ENCODE measurements around the gene STK16. TPM values are rescaled to one million over a fixed set of nuclear protein-coding genes. Genes with fewer than 3 reads are reported as not detected.

The STK16 gene
- polyA plus RNA-seq, 1 donor from 2014 or later = 64.9 TPM

GRCh38 chr2:219296142-219296541 is 50.9 kb downstream of the STK16 start:
- H3K9ac ChIP-seq (ENCODE audit: low read length) = no peak overlapping the region
- H3F3A ChIP-seq (ENCODE audit: insufficient read depth, low read length, poor library complexity, severe bottlenecking) = no peaks in the 10 kb centered on the region
- H4K20me1 ChIP-seq (ENCODE audit: insufficient read depth) = no peaks in the 10 kb centered on the region
- no peak overlapping the region for H2AFZ ChIP-seq (ENCODE audit: low read depth, low read length)
- peaks cover 5% of the 10 kb centered on the region for H3K36me3 ChIP-seq (ENCODE audit: insufficient read depth, low read length)
- no peaks in the 10 kb centered on the region for H3K9me3 ChIP-seq (ENCODE audit: low read length)
- no peaks in the 10 kb centered on the region for H3K79me2 ChIP-seq (replicated peaks; ENCODE audit: insufficient read depth, low read length)
- H3K27me3 ChIP-seq (ENCODE audit: insufficient read depth, low read depth, low read length) = no peaks in the 10 kb centered on the region
- H3K9me2 ChIP-seq (ENCODE audit: insufficient read depth, low read length) = no peaks in the 10 kb centered on the region
- H3K4me3 ChIP-seq (ENCODE audit: low read length) = no peak overlapping the region
- TF ChIP-seq REST (IDR thresholded peaks at IDR 0.05; ENCODE audit: borderline replicate concordance) = no peak
- no peak for TF ChIP-seq MXI1 (conservative IDR thresholded peaks at IDR 0.05; ENCODE audit: poor library complexity, severe bottlenecking)
- no peak for TF ChIP-seq CTCF (IDR thresholded peaks at IDR 0.05; ENCODE audit: poor library complexity, severe bottlenecking)
- TF ChIP-seq EZH2 (IDR thresholded peaks at IDR 0.05; ENCODE audit: borderline replicate concordance, insufficient read depth, low read length, poor library complexity, severe bottlenecking) = no peak
- no peak for TF ChIP-seq POLR2AphosphoS5 (IDR thresholded peaks at IDR 0.05)
- TF ChIP-seq EP300 (conservative IDR thresholded peaks at IDR 0.05; ENCODE audit: poor library complexity, severe bottlenecking) = no peak
- TF ChIP-seq SMC3 (conservative IDR thresholded peaks at IDR 0.05; ENCODE audit: poor library complexity) = no peak
- no peak for TF ChIP-seq TAF1 (IDR thresholded peaks at IDR 0.05; ENCODE audit: low read depth)
- TF ChIP-seq RAD21 (conservative IDR thresholded peaks at IDR 0.05) = no peak
- no peak overlapping the region for H3K4me2 ChIP-seq (ENCODE audit: low read length)
- no peak overlapping the region for H3K27ac ChIP-seq (ENCODE audit: low read length)

GRCh38 chr2:219296631-219297391 is 51.5 kb downstream of the STK16 start:
- Histone ChIP-seq H3K9ac (ENCODE audit: low read length) (no peak overlapping the region), H2AFZ (ENCODE audit: low read depth, low read length) (no peak overlapping the region), H3K36me3 (ENCODE audit: insufficient read depth, low read length) (peaks cover 5% of the 10 kb centered on the region), H3K9me3 (ENCODE audit: low read length) (no peaks in the 10 kb centered on the region), H3K4me3 (ENCODE audit: low read length) (no peak overlapping the region), H3K4me2 (ENCODE audit: low read length) (no peak overlapping the region), H4K20me1 (ENCODE audit: insufficient read depth) (no peaks in the 10 kb centered on the region), H3K79me2 (replicated peaks; ENCODE audit: insufficient read depth, low read length) (no peaks in the 10 kb centered on the region), H3K9me2 (ENCODE audit: insufficient read depth, low read length) (no peaks in the 10 kb centered on the region), H3K27ac (ENCODE audit: low read length) (no peak overlapping the region), H3F3A (ENCODE audit: insufficient read depth, low read length, poor library complexity, severe bottlenecking) (no peaks in the 10 kb centered on the region), H3K27me3 (ENCODE audit: insufficient read depth, low read depth, low read length) (no peaks in the 10 kb centered on the region)
- TF ChIP-seq MXI1 (conservative IDR thresholded peaks at IDR 0.05; ENCODE audit: poor library complexity, severe bottlenecking) (no peak), EP300 (conservative IDR thresholded peaks at IDR 0.05; ENCODE audit: poor library complexity, severe bottlenecking) (no peak)

Measured in neural cell (in vitro differentiated cells).